Mucosa of rectum (tissue), 2 donors: ENCODE measurements around the gene IL21.

Experiments
- H3K27ac ChIP-seq, 2 donors: one replicate each; pipeline ENCODE4 v1.7.0; 2013; ENCODE audit warnings: inconsistent platforms in 2 of 2, low read depth in 2 of 2, low read length in 2 of 2
- H3K27me3 ChIP-seq, 2 donors: one replicate each; pipeline ENCODE4 v1.7.0; 2013; ENCODE audit warnings: low read length in 2 of 2; ENCODE audit not compliant: control insufficient read depth in 2 of 2, insufficient read depth in 2 of 2
- H3K36me3 ChIP-seq, 2 donors: one replicate each; pipeline ENCODE4 v1.7.0; 2013; ENCODE audit warnings: low read length in 2 of 2; ENCODE audit not compliant: control insufficient read depth in 2 of 2, insufficient read depth in 2 of 2
- H3K4me1 ChIP-seq, 2 donors: one replicate each; pipeline ENCODE4 v1.7.0; 2013; ENCODE audit warnings: low read length in 2 of 2, mild to moderate bottlenecking in 1 of 2; ENCODE audit not compliant: control insufficient read depth in 2 of 2, insufficient read depth in 2 of 2
- H3K4me3 ChIP-seq, 2 donors: one replicate each; pipeline ENCODE4 v1.7.0; 2013; ENCODE audit warnings: low read length in 2 of 2
- H3K9ac ChIP-seq, 2 donors: one replicate each; pipeline ENCODE4 v1.7.0; 2013; ENCODE audit warnings: low read length in 2 of 2, low read depth in 1 of 2, mild to moderate bottlenecking in 1 of 2
- H3K9me3 ChIP-seq, 2 donors: one replicate each; pipeline ENCODE4 v1.7.0; 2013; ENCODE audit warnings: low read length in 2 of 2; ENCODE audit not compliant: control insufficient read depth in 2 of 2
- donor health status: healthy.
- donor health status: Normal muscosa, but diverticular disease.

Gene IL21

DNA sequence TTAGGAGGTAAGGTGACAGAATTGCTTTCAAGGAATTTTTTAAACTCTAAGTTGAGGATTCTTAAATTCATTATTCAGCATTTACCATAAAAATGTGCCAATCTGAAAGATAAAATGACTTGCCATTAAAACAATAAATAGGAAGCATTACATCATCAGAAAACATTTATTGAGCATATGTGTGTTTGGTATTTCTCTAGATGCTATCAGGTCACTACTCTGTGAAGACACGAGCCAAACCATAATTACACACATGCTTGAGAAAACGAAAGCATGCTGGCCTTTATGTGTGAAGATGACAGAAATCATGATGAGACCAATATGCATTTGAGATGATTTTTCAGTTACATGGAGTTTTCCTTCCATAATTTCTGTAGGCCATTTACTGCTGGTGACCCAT is 12.3 kb upstream of the IL21 start:
- Histone ChIP-seq H3K27me3 (peaks cover 0 to 4% of the 10 kb centered on the region in 2 donors), H3K27ac (no peak overlapping the region), H3K36me3 (no peaks in the 10 kb centered on the region), H3K9me3 (no peaks in the 10 kb centered on the region), H3K9ac (no peak overlapping the region), H3K4me1 (no peaks in the 10 kb centered on the region), H3K4me3 (no peak overlapping the region)

DNA sequence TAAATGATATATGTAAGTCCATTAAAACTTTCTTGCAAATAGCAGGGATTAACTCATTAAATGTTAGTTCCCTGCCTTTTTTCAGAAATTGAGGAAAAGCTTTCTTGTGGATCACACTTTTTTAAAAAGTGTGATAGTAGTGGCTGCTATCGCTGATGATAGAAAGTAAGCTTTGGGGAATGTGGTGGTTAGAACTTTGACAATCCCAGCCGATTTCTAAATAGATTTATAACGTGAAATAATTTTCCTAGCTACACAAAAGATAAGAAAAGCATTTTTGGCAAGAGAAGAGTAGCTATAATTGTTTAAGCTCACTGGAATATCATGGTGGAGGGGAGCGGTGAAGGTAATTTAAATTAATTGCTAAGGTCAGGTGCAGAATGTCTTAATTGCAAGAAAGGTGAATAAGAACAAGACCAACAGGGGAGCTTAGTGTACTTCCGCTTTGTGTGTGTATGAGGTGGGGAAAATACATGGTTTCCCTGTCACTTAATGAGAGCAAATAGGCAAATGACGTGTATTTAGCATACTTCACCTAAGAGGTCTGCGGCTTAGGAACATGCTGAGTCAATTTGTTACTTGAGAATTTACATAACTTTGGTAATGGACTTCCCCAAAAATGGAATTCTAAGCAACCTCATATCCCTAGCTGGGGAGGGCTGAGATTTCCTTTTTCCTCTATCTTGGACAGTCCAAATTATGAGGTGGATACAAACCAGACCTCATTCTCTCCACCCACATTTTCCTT is 11.7 kb upstream of the IL21 start:
- H3K9ac ChIP-seq = no peak overlapping the region
- H3K36me3 ChIP-seq = no peaks in the 10 kb centered on the region
- peaks cover 0 to 4% of the 10 kb centered on the region in 2 donors for H3K27me3 ChIP-seq
- no peak overlapping the region for H3K4me3 ChIP-seq
- H3K4me1 ChIP-seq = no peaks in the 10 kb centered on the region
- no peaks in the 10 kb centered on the region for H3K9me3 ChIP-seq
- no peak overlapping the region for H3K27ac ChIP-seq

DNA sequence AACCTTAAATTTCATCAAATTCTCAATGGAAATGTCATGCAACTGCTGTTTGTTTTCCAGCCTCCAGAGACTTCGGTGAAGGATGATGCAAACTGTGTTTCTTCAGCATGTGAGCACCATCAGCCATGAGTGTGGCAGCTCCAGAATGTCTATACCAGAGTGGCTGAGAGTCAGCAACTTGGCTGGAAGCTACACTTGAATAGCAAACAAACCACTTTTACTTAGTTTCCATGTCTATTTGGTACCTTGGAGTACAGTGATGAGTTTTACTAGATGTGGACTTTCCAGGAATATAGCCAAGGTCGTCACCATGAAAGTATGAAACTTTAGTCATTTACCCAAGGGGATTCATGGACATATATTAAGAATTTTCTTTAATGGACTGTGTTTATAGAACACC is 4.3 kb upstream of the IL21 start:
- H3K4me1 ChIP-seq = no peaks in the 10 kb centered on the region
- peaks cover 0 to 4% of the 10 kb centered on the region in 2 donors for H3K27me3 ChIP-seq
- H3K36me3 ChIP-seq = no peaks in the 10 kb centered on the region
- no peak overlapping the region for H3K27ac ChIP-seq
- H3K4me3 ChIP-seq = no peak overlapping the region
- no peak overlapping the region for H3K9ac ChIP-seq
- H3K9me3 ChIP-seq = no peaks in the 10 kb centered on the region

DNA sequence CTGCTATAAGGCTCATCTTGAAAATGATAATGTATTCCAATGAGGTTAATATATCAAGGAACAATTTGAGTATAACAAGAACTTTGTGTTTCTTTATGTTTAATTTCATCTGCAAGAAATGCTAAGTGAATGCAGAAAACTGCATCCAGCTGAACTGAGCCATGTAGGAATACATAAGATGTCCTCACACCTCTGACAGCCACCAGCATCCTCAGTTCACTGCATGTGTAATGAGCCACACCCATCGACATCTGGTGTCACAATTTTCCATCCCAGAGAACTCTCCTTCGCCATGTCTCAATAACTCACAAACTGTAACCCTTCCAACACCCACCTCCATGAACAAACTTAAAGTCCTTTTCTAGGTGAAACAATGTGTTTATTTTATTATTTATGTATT is 3.3 kb upstream of the IL21 start:
- Histone ChIP-seq H3K9me3 (no peaks in the 10 kb centered on the region), H3K4me1 (no peaks in the 10 kb centered on the region), H3K36me3 (no peaks in the 10 kb centered on the region), H3K9ac (no peak overlapping the region), H3K4me3 (no peak overlapping the region), H3K27me3 (no peaks in the 10 kb centered on the region), H3K27ac (no peak overlapping the region)

DNA sequence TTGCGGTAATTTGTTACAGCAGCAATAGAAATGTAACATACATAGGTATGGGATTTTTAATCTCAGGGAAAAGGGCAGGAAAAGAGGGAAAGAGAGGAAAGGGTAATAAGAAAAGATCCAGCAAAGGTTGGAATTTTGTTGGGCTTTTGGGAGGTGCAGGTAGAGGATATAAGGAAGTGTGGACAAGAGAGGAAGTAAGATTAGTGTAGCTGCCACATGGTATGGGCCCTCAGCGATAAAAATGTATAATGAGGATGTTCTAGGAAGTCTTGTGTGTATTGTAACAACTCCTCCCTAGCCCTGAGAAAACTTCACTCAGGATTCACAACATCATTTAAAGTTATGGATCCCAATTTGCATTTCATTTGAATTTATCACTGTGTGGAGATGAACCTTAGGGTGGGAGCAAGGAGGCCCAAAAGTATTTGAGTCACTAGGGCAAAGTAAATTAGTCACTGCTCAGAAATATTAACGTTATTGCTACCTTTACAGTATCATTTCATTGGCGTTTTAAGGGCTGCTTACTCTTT is 2.8 kb upstream of the IL21 start:
- H3K27ac ChIP-seq = no peak overlapping the region
- no peaks in the 10 kb centered on the region for H3K36me3 ChIP-seq
- no peak overlapping the region for H3K4me3 ChIP-seq
- H3K4me1 ChIP-seq = no peaks in the 10 kb centered on the region
- H3K9me3 ChIP-seq = no peaks in the 10 kb centered on the region
- H3K27me3 ChIP-seq = no peaks in the 10 kb centered on the region
- no peak overlapping the region for H3K9ac ChIP-seq

DNA sequence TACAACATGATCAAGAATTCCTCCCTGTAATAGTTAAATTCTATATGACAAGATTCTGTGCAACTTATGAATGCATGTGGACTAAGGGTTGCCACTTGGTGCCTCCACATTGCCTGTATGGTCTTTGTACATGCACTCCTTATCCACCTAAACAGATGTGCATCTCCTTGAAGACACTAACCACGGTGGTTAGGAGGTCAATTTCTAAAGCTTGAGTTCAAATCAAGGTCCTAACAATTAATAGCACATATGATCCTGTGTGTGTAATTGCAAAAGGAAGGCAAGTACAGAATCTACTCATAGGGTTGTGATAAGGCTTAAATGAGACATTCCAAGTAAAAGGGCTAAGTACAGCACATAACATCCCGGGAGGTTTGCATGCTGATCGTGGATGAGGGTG is 1.5 kb upstream of the IL21 start:
- Histone ChIP-seq H3K36me3 (no peaks in the 10 kb centered on the region), H3K27ac (no peak overlapping the region), H3K4me3 (no peak overlapping the region), H3K9ac (no peak overlapping the region), H3K4me1 (no peaks in the 10 kb centered on the region), H3K9me3 (no peaks in the 10 kb centered on the region), H3K27me3 (no peaks in the 10 kb centered on the region)

DNA sequence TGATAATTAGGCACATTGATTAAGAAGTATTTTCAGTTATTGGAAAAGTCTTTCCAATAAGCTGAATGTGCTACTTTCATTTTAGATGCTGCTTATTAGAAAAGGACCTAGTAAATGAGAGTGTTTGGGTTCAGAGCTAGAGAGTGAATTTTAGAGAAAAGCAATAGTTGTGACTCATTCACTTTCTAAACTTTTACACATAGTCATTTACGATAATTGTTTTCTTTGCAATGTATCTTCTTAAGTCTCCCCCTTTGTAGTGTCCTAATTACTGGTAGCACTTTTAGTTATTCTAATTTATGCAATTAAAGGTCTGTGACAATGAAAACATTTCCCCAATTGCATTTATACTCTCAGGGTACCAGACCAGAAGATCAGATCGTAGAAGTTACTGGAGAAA is 1.3 kb downstream of the IL21 start:
- Histone ChIP-seq H3K9me3 (no peaks in the 10 kb centered on the region), H3K27me3 (no peaks in the 10 kb centered on the region), H3K4me3 (no peak overlapping the region), H3K4me1 (no peaks in the 10 kb centered on the region), H3K36me3 (no peaks in the 10 kb centered on the region), H3K27ac (no peak overlapping the region), H3K9ac (no peak overlapping the region)

DNA sequence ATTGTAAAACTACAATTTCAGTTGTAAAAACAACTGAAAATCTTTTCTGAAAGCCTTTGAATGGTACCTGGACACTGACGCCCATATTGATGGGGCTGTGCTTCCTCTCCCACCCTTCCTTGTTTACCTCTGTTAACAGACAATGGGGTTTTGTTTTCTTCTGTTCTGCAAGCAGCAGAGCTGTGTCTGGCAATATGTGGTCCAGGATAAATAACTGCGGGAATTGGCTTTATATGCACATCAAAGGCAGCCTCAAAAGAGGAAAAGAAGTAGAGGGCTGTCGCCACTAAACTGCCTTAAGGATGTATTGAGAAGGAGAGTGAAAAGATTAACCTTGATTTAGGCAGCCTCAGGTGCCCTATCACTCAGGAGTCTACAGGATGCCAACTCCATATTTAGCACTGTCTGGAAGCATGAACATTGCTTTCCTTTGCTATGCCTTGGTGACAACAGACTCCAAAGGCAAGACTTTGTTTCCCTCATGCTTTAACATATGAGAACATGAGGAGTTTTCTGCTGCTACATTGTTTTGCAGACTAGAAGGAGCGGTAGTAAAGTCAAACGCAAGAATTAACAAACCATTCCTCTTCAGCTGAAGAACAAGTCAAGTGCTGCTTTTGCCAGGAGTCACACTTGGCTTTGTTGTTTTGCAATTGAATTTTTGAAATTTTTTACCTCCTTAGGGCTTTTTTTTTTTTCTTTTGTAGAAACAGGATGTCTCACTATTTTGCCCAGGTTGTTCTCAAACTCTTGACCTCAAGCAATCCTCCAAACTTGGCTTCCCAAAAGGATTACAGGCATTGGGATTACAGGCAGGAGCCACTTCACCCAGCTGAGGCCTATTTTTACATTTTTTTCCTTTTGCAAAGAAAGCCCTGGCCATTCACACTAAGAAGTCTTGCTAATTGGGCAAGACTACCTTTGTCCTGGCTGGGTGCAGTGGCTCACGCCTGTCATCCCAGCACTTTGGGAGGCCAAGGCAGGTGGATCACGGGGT is 3.0 kb downstream of the IL21 start:
- Histone ChIP-seq H3K27ac (no peak overlapping the region), H3K9me3 (no peaks in the 10 kb centered on the region), H3K4me1 (no peaks in the 10 kb centered on the region), H3K4me3 (no peak overlapping the region), H3K27me3 (no peaks in the 10 kb centered on the region), H3K36me3 (no peaks in the 10 kb centered on the region), H3K9ac (no peak overlapping the region)

DNA sequence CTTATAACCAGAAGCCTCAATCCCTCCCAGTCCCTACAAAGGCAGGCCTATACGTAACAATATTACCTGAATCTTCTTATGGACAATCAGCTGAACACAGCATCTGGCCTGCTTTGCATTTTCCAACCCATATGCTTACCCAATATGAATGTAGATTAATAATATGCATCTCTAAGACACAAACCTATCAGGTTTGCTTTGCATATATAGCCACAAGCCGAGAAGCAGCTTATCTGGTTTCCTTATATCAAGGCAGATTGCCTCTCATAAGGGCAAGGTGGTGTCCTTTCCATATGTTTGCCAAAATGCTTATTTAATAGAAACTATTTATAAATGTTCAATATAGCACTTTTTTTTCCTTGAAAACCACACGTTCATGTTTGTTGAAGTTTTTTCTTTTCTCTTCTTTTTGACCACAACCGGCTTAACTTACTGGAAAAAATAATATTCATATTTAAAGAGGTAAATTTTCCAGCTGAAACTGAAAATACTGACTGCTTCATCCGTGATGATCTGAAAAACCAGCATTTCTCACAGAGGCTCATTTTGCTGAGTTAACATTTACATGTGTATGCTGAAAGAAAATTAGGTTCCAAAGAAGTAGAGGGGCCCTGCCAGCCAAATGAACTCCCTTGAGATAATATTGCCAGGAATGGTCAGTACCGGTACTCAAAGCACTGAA is 3.8 kb downstream of the IL21 start:
- Histone ChIP-seq H3K9ac (no peak overlapping the region), H3K9me3 (no peaks in the 10 kb centered on the region), H3K4me1 (no peaks in the 10 kb centered on the region), H3K27ac (no peak overlapping the region), H3K36me3 (no peaks in the 10 kb centered on the region), H3K27me3 (no peaks in the 10 kb centered on the region), H3K4me3 (no peak overlapping the region)

DNA sequence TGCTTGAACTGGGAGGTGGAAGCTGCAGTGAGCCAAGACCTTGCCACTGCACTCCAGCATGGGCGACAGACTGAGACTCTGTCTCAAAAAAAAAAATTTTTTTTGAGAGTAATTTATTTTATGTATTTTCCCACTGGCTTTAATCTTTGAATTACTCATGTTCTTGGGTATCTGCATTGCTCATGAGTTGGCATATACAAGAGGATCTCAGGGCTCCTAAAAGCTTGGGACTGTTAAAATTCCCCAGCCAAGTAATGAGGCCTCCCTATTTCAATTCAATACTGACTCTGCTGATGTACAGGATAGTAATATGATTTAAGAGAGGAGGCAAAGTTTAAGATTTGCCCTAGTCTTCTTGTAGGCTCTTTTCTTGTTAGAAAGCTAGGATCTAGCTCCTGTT is 6.2 kb downstream of the IL21 start:
- Histone ChIP-seq H3K27me3 (no peaks in the 10 kb centered on the region), H3K4me1 (no peaks in the 10 kb centered on the region), H3K36me3 (no peaks in the 10 kb centered on the region), H3K4me3 (no peak overlapping the region), H3K9ac (no peak overlapping the region), H3K9me3 (no peaks in the 10 kb centered on the region), H3K27ac (no peak overlapping the region)
